B cell (primary cell): ENCODE measurements around the gene AOAH. TPM values are rescaled to one million over a fixed set of nuclear protein-coding genes. Genes with fewer than 3 reads are reported as not detected.

ENCODE experiments used
- ATAC-seq: fragments of 200-7000 bp; cut with Tn5 transposase; one replicate; pipeline ENCODE4 v1.10.0; 2021; ENCODE audit warnings: low read depth, mild to moderate bottlenecking, moderate number of reproducible peaks, moderate library complexity
- CTCF ChIA-PET: fragments of 350-600 bp; sonication (Branson Sonifier 250); formaldehyde crosslinking; loops from one replicate; lab custom pipeline; 2021; ENCODE audit warnings: antibody characterized with exemption, inconsistent platforms; lab: Charles Lee
- POLR2A ChIA-PET: fragments of 350-600 bp; sonication (Branson Sonifier 250); formaldehyde crosslinking; loops from one replicate; lab custom pipeline; 2021; ENCODE audit warnings: antibody characterized with exemption; lab: Charles Lee
- DNase-seq: peaks from one replicate; pipeline ENCODE4 v3.0.0; 2013
- H2AFZ ChIP-seq: 2 replicates; pipeline ENCODE4 v1.6.1; 2012; ENCODE audit warnings: mild to moderate bottlenecking, low read depth, low read length; ENCODE audit not compliant: insufficient read depth, poor library complexity, severe bottlenecking
- H3K27ac ChIP-seq, 2 donors: 1 replicate in 1 of 2; 2 replicates in 1 of 2; pipeline ENCODE4 v1.5.1; 2012 to 2013; ENCODE audit warnings: low read length in 2 of 2, mild to moderate bottlenecking in 2 of 2, moderate library complexity in 1 of 2
- H3K27me3 ChIP-seq, 4 experiments: fragments of 200-600 bp in 1 of 4; sonication (generic) in 1 of 4; replicated peaks in 1 of 4; 1 replicate in 2 of 4; 2 replicates in 2 of 4; pipeline versions ENCODE4 v1.6.1 to v1.7.0; 2013 to 2016; ENCODE audit warnings: low read length in 3 of 4, mild to moderate bottlenecking in 2 of 4, mixed read lengths in 1 of 4, moderate library complexity in 1 of 4; ENCODE audit not compliant: insufficient read depth in 4 of 4, control insufficient read depth in 3 of 4; ENCODE audit errors: control extremely low read depth in 1 of 4
- H3K36me3 ChIP-seq, 2 experiments: replicated peaks in 1 of 2; 1 replicate in 1 of 2; 2 replicates in 1 of 2; pipeline versions ENCODE4 v1.6.1 to v1.7.1; 2013; ENCODE audit warnings: low read length in 1 of 2; ENCODE audit not compliant: insufficient read depth in 2 of 2, control insufficient read depth in 1 of 2; ENCODE audit errors: control extremely low read depth in 1 of 2, extremely low read depth in 1 of 2
- H3K4me1 ChIP-seq, 2 donors: fragments of 200-600 bp in 1 of 2; sonication (generic) in 1 of 2; 1 replicate in 1 of 2; 2 replicates in 1 of 2; pipeline versions ENCODE4 v1.5.1 to v1.6.1; 2013 to 2017; ENCODE audit warnings: low read length in 2 of 2; ENCODE audit not compliant: control insufficient read depth in 2 of 2, insufficient read depth in 2 of 2
- H3K4me2 ChIP-seq: replicated peaks from 2 replicates; pipeline ENCODE3; 2012; ENCODE audit warnings: mild to moderate bottlenecking, low read depth, low read length; ENCODE audit not compliant: poor library complexity, severe bottlenecking
- H3K4me3 ChIP-seq, 5 experiments: fragments of 200-600 bp in 1 of 5; sonication (generic) in 1 of 5; 1 replicate in 3 of 5; 2 replicates in 2 of 5; pipeline versions ENCODE4 v1.5.1 to v1.7.0; 2011 to 2016; ENCODE audit warnings: low read length in 4 of 5, mild to moderate bottlenecking in 4 of 5, low read depth in 2 of 5, control low read depth in 1 of 5, moderate library complexity in 1 of 5; ENCODE audit not compliant: insufficient read depth in 1 of 5; ENCODE audit errors: control extremely low read depth in 1 of 5, extremely low read depth in 1 of 5
- H3K79me2 ChIP-seq: fragments of 200-600 bp; sonication (generic); one replicate; pipeline ENCODE4 v1.6.0; 2016; ENCODE audit warnings: low read length; ENCODE audit not compliant: control insufficient read depth, insufficient read depth
- H3K9ac ChIP-seq: fragments of 200-600 bp; sonication (generic); 2 replicates; pipeline ENCODE4 v1.6.1; 2017; ENCODE audit warnings: mild to moderate bottlenecking, low read length, moderate library complexity
- H3K9me3 ChIP-seq, 3 donors: one replicate each; pipeline versions ENCODE4 v1.6.1 to v1.7.1; 2013; ENCODE audit warnings: low read length in 2 of 3; ENCODE audit not compliant: control insufficient read depth in 2 of 3, insufficient read depth in 1 of 3; ENCODE audit errors: control extremely low read depth in 1 of 3
- H4K20me1 ChIP-seq: 2 replicates; pipeline ENCODE4 v1.6.0; 2012; ENCODE audit warnings: mild to moderate bottlenecking, low read length; ENCODE audit not compliant: insufficient read depth, control insufficient read depth, poor library complexity, severe bottlenecking
- H3K27ac Mint-ChIP-seq: one replicate; pipeline ENCODE4 v1.8.0; 2021; ENCODE audit warnings: mixed read lengths
- H3K27me3 Mint-ChIP-seq: one replicate; pipeline ENCODE4 v1.8.0; 2021; ENCODE audit warnings: mixed read lengths
- H3K4me1 Mint-ChIP-seq: one replicate; pipeline ENCODE4 v1.8.0; 2021; ENCODE audit warnings: mixed read lengths
- H3K4me3 Mint-ChIP-seq: one replicate; pipeline ENCODE4 v1.8.0; 2021; ENCODE audit warnings: mixed read lengths
- H3K9me3 Mint-ChIP-seq: one replicate; pipeline ENCODE4 v1.8.0; 2022; ENCODE audit warnings: mixed read lengths; ENCODE audit not compliant: insufficient read depth
- EZH2 ChIP-seq: IDR thresholded peaks from 2 replicates; pipeline ENCODE4 v1.6.1; 2012; ENCODE audit warnings: borderline replicate concordance, low read depth, mild to moderate bottlenecking, moderate library complexity, low read length; ENCODE audit not compliant: insufficient read depth, poor library complexity, severe bottlenecking
- WGBS: methylation state at CpG from one replicate; pipeline ENCODE4 v1.1.5; 2013; ENCODE audit warnings: missing lambda C conversion rate; ENCODE audit not compliant: insufficient coverage; 5-methylcytosine and 5-hydroxymethylcytosine counted together
- intact Hi-C: fragments of 100-400 bp; cut with micrococcal nuclease; formaldehyde crosslinking; loops from one replicate; pipeline ENCODE4 v1.10.0; 2022
- polyA plus RNA-seq: library from polyadenylated mRNA; depleted of rRNA; stranded (reverse); fragments of >200 nt; gene quantifications from 2 replicates; pipeline ENCODE4 v1.2.3, GENCODE V29; 2012
- total RNA-seq, 2 donors: library from RNA; stranded (reverse); fragments of 120-200 nt in 1 of 2; gene quantifications; 1 replicate in 1 of 2; 2 replicates in 1 of 2; pipeline versions ENCODE4 v1.2.3 to v1.2.4, GENCODE V29; 2013 to 2022
- TF ChIP-seq, protein P1 (sequence below): fragments of 200-600 bp; IDR thresholded peaks from one replicate; pipeline ENCODE4 v1.8.0; 2022; ENCODE audit warnings: antibody characterized with exemption, mild to moderate bottlenecking

The AOAH gene
- total and polyA plus RNA-seq, 2 donors (not counting 1 experiment from before 2014, with no cell fraction given): 2.6 to 5.0 TPM

DNA sequence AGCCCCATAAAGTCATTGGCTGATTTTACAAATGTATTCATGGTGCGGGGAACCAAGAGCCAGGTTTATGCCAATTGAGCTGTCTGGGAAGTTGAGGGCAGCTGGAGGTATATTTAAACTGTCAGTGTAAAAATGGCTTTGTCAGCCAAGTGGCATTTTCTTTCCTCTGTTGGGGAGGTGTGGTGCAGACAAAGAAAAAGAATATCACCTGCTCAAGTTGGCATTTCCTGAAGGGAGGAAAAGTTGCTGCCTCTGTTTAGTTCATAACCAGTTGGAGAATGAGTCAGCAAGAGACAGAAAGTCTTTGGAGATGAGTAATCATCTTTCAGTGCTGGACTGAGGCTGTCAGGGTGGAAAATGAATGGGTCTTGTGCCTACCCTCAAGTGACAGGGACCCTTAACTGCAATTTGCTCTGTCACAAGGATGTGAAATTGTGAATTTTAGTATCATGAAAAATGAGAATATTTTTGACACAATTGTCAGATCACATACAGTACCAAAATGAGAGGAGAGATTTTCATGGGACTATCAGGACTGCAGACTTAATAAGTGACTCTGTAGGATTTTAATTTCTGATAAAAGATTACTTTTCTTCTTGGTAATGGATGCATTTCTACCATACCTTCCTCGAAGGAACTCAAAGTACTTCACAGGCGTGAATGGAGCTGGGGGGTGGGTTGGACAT is 197.3 kb downstream of the AOAH start:
- no peak overlapping the region for H3K27ac Mint-ChIP-seq

GRCh38 chr7:36523371-36524101 is 200.8 kb downstream of the AOAH start:
- POLR2A ChIA-PET: no interaction called here
- no peaks in the 10 kb centered on the region for H3K9me3 ChIP-seq
- H3K36me3 ChIP-seq: no peaks in the 10 kb centered on the region
- Mint-ChIP-seq H3K27ac (no peak overlapping the region), H3K9me3 (no peaks in the 10 kb centered on the region), H3K4me3 (no peak overlapping the region), H3K27me3 (peaks cover 6% of the 10 kb centered on the region), H3K4me1 (no peaks in the 10 kb centered on the region)
- H3K27me3 ChIP-seq: no peaks in the 10 kb centered on the region
- CTCF ChIA-PET: no interaction called here
- no peak overlapping the region for H3K4me2 ChIP-seq
- TF ChIP-seq EZH2: no peak
- TF ChIP-seq, protein P1, sequence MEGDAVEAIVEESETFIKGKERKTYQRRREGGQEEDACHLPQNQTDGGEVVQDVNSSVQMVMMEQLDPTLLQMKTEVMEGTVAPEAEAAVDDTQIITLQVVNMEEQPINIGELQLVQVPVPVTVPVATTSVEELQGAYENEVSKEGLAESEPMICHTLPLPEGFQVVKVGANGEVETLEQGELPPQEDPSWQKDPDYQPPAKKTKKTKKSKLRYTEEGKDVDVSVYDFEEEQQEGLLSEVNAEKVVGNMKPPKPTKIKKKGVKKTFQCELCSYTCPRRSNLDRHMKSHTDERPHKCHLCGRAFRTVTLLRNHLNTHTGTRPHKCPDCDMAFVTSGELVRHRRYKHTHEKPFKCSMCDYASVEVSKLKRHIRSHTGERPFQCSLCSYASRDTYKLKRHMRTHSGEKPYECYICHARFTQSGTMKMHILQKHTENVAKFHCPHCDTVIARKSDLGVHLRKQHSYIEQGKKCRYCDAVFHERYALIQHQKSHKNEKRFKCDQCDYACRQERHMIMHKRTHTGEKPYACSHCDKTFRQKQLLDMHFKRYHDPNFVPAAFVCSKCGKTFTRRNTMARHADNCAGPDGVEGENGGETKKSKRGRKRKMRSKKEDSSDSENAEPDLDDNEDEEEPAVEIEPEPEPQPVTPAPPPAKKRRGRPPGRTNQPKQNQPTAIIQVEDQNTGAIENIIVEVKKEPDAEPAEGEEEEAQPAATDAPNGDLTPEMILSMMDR: no peak
- H4K20me1 ChIP-seq: no peaks in the 10 kb centered on the region
- H3K27ac ChIP-seq: no peak overlapping the region
- DNase-seq: no peak
- no peak overlapping the region for H2AFZ ChIP-seq
- intact Hi-C loops: no loop called here
- H3K4me3 ChIP-seq: no peak overlapping the region
- H3K4me1 ChIP-seq: no peaks in the 10 kb centered on the region
- ATAC-seq: no peak
- no peak overlapping the region for H3K9ac ChIP-seq
- H3K79me2 ChIP-seq: no peaks in the 10 kb centered on the region
- 100% methylated on average over 5 of the region's 6 CpGs for WGBS

More for the DNA sequence above, 197.3 kb downstream of the AOAH start:
- Histone ChIP-seq H2AFZ (no peak overlapping the region), H3K4me3 (no peak overlapping the region), H3K4me2 (no peak overlapping the region), H3K79me2 (no peaks in the 10 kb centered on the region), H3K36me3 (no peaks in the 10 kb centered on the region), H3K27me3 (no peaks in the 10 kb centered on the region), H3K27ac (no peak overlapping the region), H3K4me1 (no peaks in the 10 kb centered on the region), H3K9me3 (no peaks in the 10 kb centered on the region), H4K20me1 (no peaks in the 10 kb centered on the region), H3K9ac (no peak overlapping the region)
- ChIA-PET POLR2A (no interaction called here), CTCF (no interaction called here)
- ATAC-seq (no peak), DNase-seq (no peak)
- WGBS: 80% methylated on average over 1 of the region's 3 CpGs
- intact Hi-C loops: no loop called here
- no peaks in the 10 kb centered on the region for H3K4me1 Mint-ChIP-seq
- no peak overlapping the region for H3K4me3 Mint-ChIP-seq
- no peak for TF ChIP-seq EZH2
- TF ChIP-seq, protein P1: no peak
- H3K9me3 Mint-ChIP-seq: no peaks in the 10 kb centered on the region
- peaks cover 2% of the 10 kb centered on the region for H3K27me3 Mint-ChIP-seq
